Measurements from ENCODE around the gene COA5. TPM values are rescaled to one million over a fixed set of nuclear protein-coding genes. Genes with fewer than 3 reads are reported as not detected.

COA5 gene, protein sequence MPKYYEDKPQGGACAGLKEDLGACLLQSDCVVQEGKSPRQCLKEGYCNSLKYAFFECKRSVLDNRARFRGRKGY
- total RNA-seq = 26.4 and 33.1 TPM in 2 replicates
- long read RNA-seq, transcript COA5-205 (3 exons, 770 nt) = minor isoform, 7 of 139 reads
- long read RNA-seq, transcript COA5-201 (3 exons, 1,754 nt) = major isoform, 113 of 139 reads
- long read RNA-seq, partial matches to known transcripts = 1 of 139 reads
- long read RNA-seq, other reads (novel, unspliced or antisense) = 14 of 139 reads

DNA sequence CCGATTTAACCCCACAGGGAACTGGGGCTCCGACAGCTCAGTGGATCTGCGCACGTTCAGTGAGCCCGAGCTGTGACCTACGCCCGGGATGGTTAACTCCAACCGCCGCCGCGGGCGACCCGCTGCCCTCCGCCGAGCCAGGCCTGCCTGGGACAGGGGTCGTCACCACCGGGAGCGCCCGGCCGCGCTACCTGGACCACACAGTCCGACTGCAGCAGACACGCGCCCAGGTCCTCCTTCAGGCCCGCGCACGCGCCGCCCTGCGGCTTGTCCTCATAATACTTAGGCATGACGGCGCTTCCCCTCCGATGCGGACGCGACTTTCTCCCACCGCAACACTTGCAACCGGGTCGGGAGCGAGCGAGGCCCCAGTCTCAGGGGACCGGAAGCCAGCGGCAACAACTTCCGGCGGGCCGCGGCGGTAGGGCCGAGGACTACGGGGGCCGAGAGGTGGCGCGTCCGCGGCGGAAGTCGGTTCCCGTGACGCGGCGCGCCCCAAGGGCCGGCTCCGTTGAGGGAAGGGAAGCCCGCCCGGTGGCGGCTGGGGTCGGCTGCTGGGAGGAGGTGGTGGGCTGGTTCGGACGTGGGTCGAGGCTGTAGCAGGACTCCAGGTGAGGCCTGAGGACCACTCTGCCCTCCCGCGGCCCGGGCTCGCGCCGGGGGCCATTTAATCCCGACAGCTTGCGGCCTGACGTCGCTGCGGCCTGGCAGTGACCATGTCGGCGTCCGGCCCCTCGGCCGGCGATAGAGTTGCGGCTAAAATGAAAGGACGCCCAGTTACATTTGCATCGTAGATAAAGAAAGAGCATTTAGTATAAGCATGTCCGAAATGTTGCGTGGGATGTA is at the start of gene COA5, which contains the start of gene UNC50:
Gene COA5, minus strand, starts transcription at position 397 of the 846 bp plus-strand sequence. Its CDS starts 107 bp downstream, at position 290.
Gene UNC50, plus strand, starts transcription at position 474 of the 846 bp plus-strand sequence. CDS start 1,171 bp downstream, outside the sequence.
- DNase-seq (ENCODE audit: extremely low spot score, unreplicated experiment) = peak; percentile 96
- Mint-ChIP-seq H3K9me3 (ENCODE audit: unreplicated experiment) (no peaks in the 10 kb centered on the region), H3K4me1 (ENCODE audit: unreplicated experiment) (peaks cover 52% of the 10 kb centered on the region), H3K27ac (ENCODE audit: unreplicated experiment) (peak within 1 kb of the TSS; percentile 94), H3K36me3 (ENCODE audit: unreplicated experiment) (peaks cover 27% of the 10 kb centered on the region), H3K4me3 (ENCODE audit: unreplicated experiment) (peak within 1 kb of the TSS; percentile 92), H3K27me3 (ENCODE audit: unreplicated experiment) (no peaks in the 10 kb centered on the region)
- TF ChIP-seq, protein P1, sequence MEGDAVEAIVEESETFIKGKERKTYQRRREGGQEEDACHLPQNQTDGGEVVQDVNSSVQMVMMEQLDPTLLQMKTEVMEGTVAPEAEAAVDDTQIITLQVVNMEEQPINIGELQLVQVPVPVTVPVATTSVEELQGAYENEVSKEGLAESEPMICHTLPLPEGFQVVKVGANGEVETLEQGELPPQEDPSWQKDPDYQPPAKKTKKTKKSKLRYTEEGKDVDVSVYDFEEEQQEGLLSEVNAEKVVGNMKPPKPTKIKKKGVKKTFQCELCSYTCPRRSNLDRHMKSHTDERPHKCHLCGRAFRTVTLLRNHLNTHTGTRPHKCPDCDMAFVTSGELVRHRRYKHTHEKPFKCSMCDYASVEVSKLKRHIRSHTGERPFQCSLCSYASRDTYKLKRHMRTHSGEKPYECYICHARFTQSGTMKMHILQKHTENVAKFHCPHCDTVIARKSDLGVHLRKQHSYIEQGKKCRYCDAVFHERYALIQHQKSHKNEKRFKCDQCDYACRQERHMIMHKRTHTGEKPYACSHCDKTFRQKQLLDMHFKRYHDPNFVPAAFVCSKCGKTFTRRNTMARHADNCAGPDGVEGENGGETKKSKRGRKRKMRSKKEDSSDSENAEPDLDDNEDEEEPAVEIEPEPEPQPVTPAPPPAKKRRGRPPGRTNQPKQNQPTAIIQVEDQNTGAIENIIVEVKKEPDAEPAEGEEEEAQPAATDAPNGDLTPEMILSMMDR (IDR thresholded peaks at IDR 0.05) = peak; percentile 18

DNA sequence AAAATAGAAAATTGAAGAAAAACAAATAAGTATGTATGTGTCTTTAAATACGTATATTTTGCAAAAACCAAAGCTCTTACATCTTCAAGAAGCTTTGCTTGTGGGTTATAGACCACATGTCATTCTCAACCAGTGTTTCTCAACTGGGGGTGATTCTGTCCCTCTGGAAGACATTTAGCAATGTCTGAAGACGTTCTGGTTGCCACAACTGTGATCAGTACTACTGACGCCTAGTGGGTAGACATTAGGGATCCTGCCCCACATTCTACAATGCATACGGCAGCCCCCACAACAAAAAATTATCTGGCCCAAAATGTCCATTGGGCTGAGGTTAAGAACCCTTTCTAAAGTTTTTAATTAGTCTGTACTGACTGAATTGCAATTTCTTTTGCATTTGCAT is 48.5 kb upstream of the COA5 start:
- Mint-ChIP-seq H3K36me3 (ENCODE audit: unreplicated experiment) (no peaks in the 10 kb centered on the region), H3K4me1 (ENCODE audit: unreplicated experiment) (no peaks in the 10 kb centered on the region), H3K9me3 (ENCODE audit: unreplicated experiment) (peaks cover 12% of the 10 kb centered on the region), H3K4me3 (ENCODE audit: unreplicated experiment) (no peak overlapping the region), H3K27me3 (ENCODE audit: unreplicated experiment) (peaks cover 61% of the 10 kb centered on the region), H3K27ac (ENCODE audit: unreplicated experiment) (no peak overlapping the region)
- no peak for DNase-seq (ENCODE audit: extremely low spot score, unreplicated experiment)
- TF ChIP-seq, protein P1 (IDR thresholded peaks at IDR 0.05) = no peak

DNA sequence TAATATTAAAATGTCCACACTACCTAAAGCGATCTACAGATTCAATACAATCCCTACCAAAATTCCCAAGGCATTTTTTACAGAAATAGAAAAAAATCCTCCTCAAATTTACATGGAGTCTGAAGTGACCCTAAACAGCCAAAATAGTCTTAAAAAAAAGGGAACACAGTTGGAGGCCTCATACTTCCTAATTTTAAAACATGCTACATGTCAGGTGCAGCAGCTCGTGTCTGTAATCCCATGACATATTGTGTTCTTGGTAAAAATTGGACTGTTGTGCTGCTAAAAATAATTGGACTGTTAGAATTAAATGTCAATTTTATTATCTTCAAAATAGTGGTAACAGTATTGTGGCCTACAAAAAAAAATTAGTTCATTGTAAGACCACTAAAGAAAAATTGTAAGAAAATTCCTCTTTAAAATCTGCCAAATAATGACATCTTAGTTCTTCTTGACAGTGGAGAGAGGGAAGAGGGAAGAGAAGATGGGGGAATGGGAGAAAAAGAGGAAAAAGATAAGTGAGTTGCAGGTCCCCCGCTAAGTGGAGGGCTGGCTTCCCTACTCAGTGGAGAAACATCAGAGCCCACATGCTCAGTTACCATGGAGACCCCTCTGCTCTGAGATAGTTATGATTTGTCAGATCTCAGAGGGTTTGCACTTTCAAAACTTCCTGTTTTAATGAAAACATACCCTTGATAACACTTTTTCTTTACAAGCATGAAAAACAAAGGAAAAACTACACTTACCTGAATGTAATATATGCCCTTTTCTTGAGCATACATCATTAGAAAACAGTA is 46.6 kb upstream of the COA5 start:
- Mint-ChIP-seq H3K4me3 (ENCODE audit: unreplicated experiment) (no peak overlapping the region), H3K9me3 (ENCODE audit: unreplicated experiment) (peaks cover 4% of the 10 kb centered on the region), H3K27me3 (ENCODE audit: unreplicated experiment) (peaks cover 57% of the 10 kb centered on the region), H3K36me3 (ENCODE audit: unreplicated experiment) (no peaks in the 10 kb centered on the region), H3K4me1 (ENCODE audit: unreplicated experiment) (no peaks in the 10 kb centered on the region), H3K27ac (ENCODE audit: unreplicated experiment) (no peak overlapping the region)
- TF ChIP-seq, protein P1 (IDR thresholded peaks at IDR 0.05) = no peak
- DNase-seq (ENCODE audit: extremely low spot score, unreplicated experiment) = no peak

DNA sequence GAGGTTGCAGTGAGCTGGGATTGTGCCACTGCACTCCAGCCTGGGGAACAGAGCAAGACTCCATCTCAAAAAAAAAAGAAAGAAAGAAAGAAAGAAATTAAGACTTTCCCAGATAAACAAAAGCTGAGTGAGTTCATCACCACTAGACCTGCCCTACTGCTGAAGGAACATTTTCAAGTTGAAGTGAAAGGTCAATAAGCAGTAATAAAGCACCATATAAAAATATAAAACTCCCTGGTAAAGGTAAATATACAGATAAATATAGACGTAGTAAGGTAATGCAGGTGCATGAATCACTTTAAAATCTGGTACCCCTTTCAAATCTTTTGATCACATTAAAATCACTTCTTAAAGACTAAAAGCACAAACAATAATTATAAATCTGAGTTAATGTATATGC is 42.7 kb upstream of the COA5 start:
- TF ChIP-seq, protein P1 (IDR thresholded peaks at IDR 0.05) = no peak
- no peaks in the 10 kb centered on the region for H3K9me3 Mint-ChIP-seq (ENCODE audit: unreplicated experiment)
- no peaks in the 10 kb centered on the region for H3K4me1 Mint-ChIP-seq (ENCODE audit: unreplicated experiment)
- H3K27me3 Mint-ChIP-seq (ENCODE audit: unreplicated experiment) = peaks cover 40% of the 10 kb centered on the region
- no peaks in the 10 kb centered on the region for H3K36me3 Mint-ChIP-seq (ENCODE audit: unreplicated experiment)
- DNase-seq (ENCODE audit: extremely low spot score, unreplicated experiment) = no peak
- no peak overlapping the region for H3K27ac Mint-ChIP-seq (ENCODE audit: unreplicated experiment)
- H3K4me3 Mint-ChIP-seq (ENCODE audit: unreplicated experiment) = no peak overlapping the region
